Measurements from ENCODE around the gene DNAJC5. TPM values are rescaled to one million over a fixed set of nuclear protein-coding genes. Genes with fewer than 3 reads are reported as not detected.
A peak's percentile ranks its signal among the peaks of the same experiment; 100 is the strongest.

DNAJC5 gene
- total and polyA plus RNA-seq, 9 of the 15 experiments (the other 6 are each of a cell fraction or from before 2014, with no cell fraction given) = 0.95 to 42.8 (median 23.4) TPM

GRCh38 chr20:63846128-63846771 is 48.7 kb upstream of the DNAJC5 start (continued):
- TF ChIP-seq E2F1 (CRISPR knock-in tag; IDR thresholded peaks at IDR 0.05) (no peak), SRSF3 (IDR thresholded peaks at IDR 0.05; ENCODE audit: insufficient read depth, low read length) (no peak), ZNF507 (tag; conservative IDR thresholded peaks at IDR 0.05) (no peak), PHF8 (IDR thresholded peaks at IDR 0.05; ENCODE audit: borderline replicate concordance, low read length) (peak; percentile 42; the same call in 1 of the 2 replicates), THRAP3 (IDR thresholded peaks at IDR 0.05; ENCODE audit: borderline replicate concordance) (no peak), ZNF143 (CRISPR knock-in tag; IDR thresholded peaks at IDR 0.05) (no peak), SMAD4 (CRISPR knock-in tag; conservative IDR thresholded peaks at IDR 0.05) (no peak; the same call in 1 of the 2 replicates), GMEB1 (CRISPR knock-in tag; IDR thresholded peaks at IDR 0.05) (no peak), ZNF431 (CRISPR knock-in tag; IDR thresholded peaks at IDR 0.05) (no peak), ZNF512 (tag; IDR thresholded peaks at IDR 0.05) (no peak), ZNF140 (CRISPR knock-in tag; IDR thresholded peaks at IDR 0.05) (no peak), ZNF217 (CRISPR knock-in tag; IDR thresholded peaks at IDR 0.05) (no peak), STAT6 (CRISPR knock-in tag; IDR thresholded peaks at IDR 0.05) (no peak), MTA2 (IDR thresholded peaks at IDR 0.05; ENCODE audit: low read depth) (no peak), CBX8 (IDR thresholded peaks at IDR 0.05; ENCODE audit: borderline replicate concordance, extremely low read depth, low read depth, low read length, poor library complexity, severe bottlenecking) (no peak), SPI1 (IDR thresholded peaks at IDR 0.05; ENCODE audit: borderline replicate concordance, low read depth, low read length) (no peak), POLR2AphosphoS2 (IDR thresholded peaks at IDR 0.05; ENCODE audit: low read length) (no peak), U2AF2 (optimal IDR thresholded peaks at IDR 0.05; ENCODE audit: low read depth, low read length) (no peak), CCNT2 (IDR thresholded peaks at IDR 0.05; ENCODE audit: borderline replicate concordance, extremely low read depth, insufficient read length, low read depth, low read length) (no peak), CREBBP (IDR thresholded peaks at IDR 0.05; ENCODE audit: low read depth, low read length) (no peak)
